H1 (cell line): ENCODE data around the gene PEX5L. TPM values are rescaled to one million over a fixed set of nuclear protein-coding genes. Genes with fewer than 3 reads are reported as not detected.

Source experiments
- CTCF ChIA-PET: fragments of 300-600 bp; sonication (Branson Sonifier 250); formaldehyde crosslinking; loops from one replicate; lab custom pipeline; 2021; ENCODE audit not compliant: partially characterized antibody; lab: Charles Lee
- POLR2A ChIA-PET: fragments of 300-600 bp; sonication (Branson Sonifier 250); formaldehyde crosslinking; loops from one replicate; lab custom pipeline; 2021; ENCODE audit warnings: inconsistent platforms; ENCODE audit not compliant: partially characterized antibody; lab: Charles Lee
- DNase-seq, 2 experiments: peaks; one replicate each; pipeline versions ENCODE4 v3.0.0 to v3.0.0-alpha.2; 2010 to 2022; ENCODE audit warnings: low spot score in 2 of 2, low read depth in 1 of 2, mixed read lengths in 1 of 2
- FAIRE-seq: peaks from 2 replicates; lab custom pipeline; 2011; peaks lifted over from hg19 to GRCh38; lab: Jason Lieb, UNC
- H2AFZ ChIP-seq: 2 replicates; pipeline ENCODE4 v1.8.1; 2012; ENCODE audit warnings: low read length, inconsistent platforms
- H2AK5ac ChIP-seq: 2 replicates; pipeline ENCODE4 v1.6.1; 2013; ENCODE audit warnings: low read depth, low read length
- H2BK120ac ChIP-seq: replicated peaks from 2 replicates; pipeline ENCODE3; 2013; ENCODE audit warnings: low read depth, low read length, inconsistent platforms
- H2BK12ac ChIP-seq: 2 replicates; pipeline ENCODE4 v1.6.1; 2013; ENCODE audit warnings: low read depth, low read length
- H2BK15ac ChIP-seq: 2 replicates; pipeline ENCODE4 v1.6.1; 2013; ENCODE audit warnings: low read length
- H2BK20ac ChIP-seq: 2 replicates; pipeline ENCODE4 v1.6.1; 2013; ENCODE audit warnings: low read length
- H2BK5ac ChIP-seq: 2 replicates; pipeline ENCODE4 v1.6.1; 2013; ENCODE audit warnings: low read depth, low read length
- H3K14ac ChIP-seq: 2 replicates; pipeline ENCODE4 v1.6.1; 2013; ENCODE audit warnings: inconsistent platforms; ENCODE audit not compliant: insufficient read length
- H3K18ac ChIP-seq: 2 replicates; pipeline ENCODE4 v1.6.1; 2013; ENCODE audit warnings: low read length; ENCODE audit errors: extremely low read depth
- H3K23ac ChIP-seq: 2 replicates; pipeline ENCODE4 v1.6.1; 2013; ENCODE audit warnings: inconsistent platforms; ENCODE audit not compliant: insufficient read length
- H3K23me2 ChIP-seq: 2 replicates; pipeline ENCODE4 v1.6.1; 2013; ENCODE audit warnings: low read depth, low read length
- H3K27ac ChIP-seq: 2 replicates; pipeline ENCODE4 v1.6.1; 2011; ENCODE audit warnings: low read depth, low read length, inconsistent platforms
- H3K27me3 ChIP-seq, 4 experiments: replicated peaks in 1 of 4; 1 replicate in 1 of 4; 2 replicates in 3 of 4; pipeline versions ENCODE4 v1.6.1 to v1.8.1; 2011 to 2013; ENCODE audit warnings: low read length in 3 of 4, mild to moderate bottlenecking in 3 of 4, inconsistent platforms in 2 of 4, mixed read lengths in 2 of 4, moderate library complexity in 1 of 4; ENCODE audit not compliant: control insufficient read depth in 3 of 4, insufficient read depth in 3 of 4; ENCODE audit errors: extremely low read depth in 1 of 4
- H3K36me3 ChIP-seq, 4 experiments: 2 replicates each; pipeline versions ENCODE4 v1.6.1 to v1.8.1; 2011 to 2013; ENCODE audit warnings: mild to moderate bottlenecking in 4 of 4, low read length in 3 of 4, moderate library complexity in 2 of 4, control low read depth in 1 of 4, inconsistent platforms in 1 of 4; ENCODE audit not compliant: insufficient read depth in 4 of 4, control insufficient read depth in 2 of 4
- H3K4ac ChIP-seq: replicated peaks from 2 replicates; pipeline ENCODE3; 2013; ENCODE audit warnings: low read length, low read depth, mixed read lengths, inconsistent platforms; ENCODE audit not compliant: insufficient read length
- H3K4me1 ChIP-seq, 4 experiments: replicated peaks in 1 of 4; 1 replicate in 1 of 4; 2 replicates in 3 of 4; pipeline versions ENCODE4 v1.6.1 to v1.8.1; 2011 to 2013; ENCODE audit warnings: low read length in 3 of 4, inconsistent platforms in 2 of 4, mixed read lengths in 1 of 4; ENCODE audit not compliant: insufficient read depth in 4 of 4, control insufficient read depth in 3 of 4
- H3K4me2 ChIP-seq, 2 experiments: 2 replicates each; pipeline versions ENCODE4 v1.6.1 to v1.8.1; 2011 to 2013; ENCODE audit warnings: low read depth in 2 of 2, low read length in 2 of 2, control low read depth in 1 of 2, inconsistent platforms in 1 of 2, mild to moderate bottlenecking in 1 of 2; ENCODE audit not compliant: insufficient read depth in 1 of 2
- H3K4me3 ChIP-seq, 4 experiments: fragments of 200-600, 300-600 bp in 1 of 4; sonication (generic), shearing (Covaris generic), sonication (Bioruptor Twin) in 1 of 4; 2 replicates each; pipeline versions ENCODE4 v1.5.1 to v1.8.1; 2011 to 2016; ENCODE audit warnings: low read length in 4 of 4, low read depth in 3 of 4, control low read depth in 2 of 4, inconsistent platforms in 2 of 4, mild to moderate bottlenecking in 2 of 4, mixed read lengths in 1 of 4, moderate library complexity in 1 of 4; ENCODE audit not compliant: insufficient read depth in 2 of 4; ENCODE audit errors: extremely low read depth in 1 of 4
- H3K56ac ChIP-seq: replicated peaks from 2 replicates; pipeline ENCODE3; 2013; ENCODE audit warnings: low read depth, mild to moderate bottlenecking, mixed read lengths, low read length, inconsistent platforms; ENCODE audit not compliant: insufficient read length
- H3K79me1 ChIP-seq: 2 replicates; pipeline ENCODE4 v1.6.1; 2013; ENCODE audit warnings: low read depth, low read length, control low read depth
- H3K79me2 ChIP-seq, 2 experiments: 2 replicates each; pipeline versions ENCODE4 v1.6.1 to v1.8.1; 2012 to 2013; ENCODE audit warnings: low read length in 2 of 2, mild to moderate bottlenecking in 2 of 2, inconsistent platforms in 1 of 2; ENCODE audit not compliant: insufficient read depth in 2 of 2, control insufficient read depth in 1 of 2
- H3K9ac ChIP-seq, 4 experiments: replicated peaks in 1 of 4; 1 replicate in 1 of 4; 2 replicates in 3 of 4; pipeline versions ENCODE4 v1.6.1 to v1.8.1; 2011 to 2013; ENCODE audit warnings: low read depth in 3 of 4, low read length in 3 of 4, control low read depth in 2 of 4, mild to moderate bottlenecking in 2 of 4, moderate library complexity in 2 of 4, inconsistent platforms in 1 of 4; ENCODE audit errors: extremely low read depth in 1 of 4
- H3K9me3 ChIP-seq, 2 experiments: 2 replicates each; pipeline versions ENCODE4 v1.6.1 to v1.8.1; 2012 to 2013; ENCODE audit warnings: mild to moderate bottlenecking in 2 of 2, moderate library complexity in 2 of 2, control low read depth in 1 of 2, inconsistent platforms in 1 of 2, low read depth in 1 of 2, low read length in 1 of 2, mixed read lengths in 1 of 2; ENCODE audit not compliant: insufficient read depth in 2 of 2
- H4K20me1 ChIP-seq, 2 experiments: replicated peaks in 1 of 2; 2 replicates each; pipeline versions ENCODE3 to v1.8.1; 2011 to 2013; ENCODE audit warnings: inconsistent platforms in 2 of 2, low read length in 2 of 2, mild to moderate bottlenecking in 1 of 2; ENCODE audit not compliant: insufficient read depth in 2 of 2, control insufficient read depth in 1 of 2
- H4K5ac ChIP-seq: 2 replicates; pipeline ENCODE4 v1.6.1; 2013; ENCODE audit warnings: low read length, low read depth, mixed read lengths, inconsistent platforms; ENCODE audit not compliant: insufficient read length
- H4K8ac ChIP-seq: 2 replicates; pipeline ENCODE4 v1.8.0; 2013; ENCODE audit warnings: mild to moderate bottlenecking, moderate library complexity, low read length, inconsistent platforms; ENCODE audit not compliant: insufficient read depth; ENCODE audit errors: extremely low read depth
- H4K91ac ChIP-seq: replicated peaks from 2 replicates; pipeline ENCODE3; 2013; ENCODE audit warnings: low read length, mixed read lengths, inconsistent platforms; ENCODE audit not compliant: insufficient read length
- BCL11A ChIP-seq, 2 experiments: IDR thresholded peaks; one replicate each; pipeline ENCODE4 v1.6.1; 2011; ENCODE audit warnings: low read depth in 2 of 2, low read length in 2 of 2, mild to moderate bottlenecking in 2 of 2
- CEBPB ChIP-seq: IDR thresholded peaks from 2 replicates; pipeline ENCODE4 v1.6.1; 2012; ENCODE audit warnings: low read depth, low read length
- CTBP2 ChIP-seq: IDR thresholded peaks from 2 replicates; pipeline ENCODE4 v1.7.0; 2011; ENCODE audit warnings: borderline replicate concordance, mild to moderate bottlenecking, moderate library complexity, mixed read lengths, low read length; ENCODE audit not compliant: insufficient read depth, insufficient read length
- GTF2F1 ChIP-seq: IDR thresholded peaks from 2 replicates; pipeline ENCODE4 v1.6.1; 2012; ENCODE audit warnings: low read depth, low read length, improper control_type of control experiment, borderline replicate concordance
- POLR2A ChIP-seq, 2 experiments: IDR thresholded peaks; 1 replicate in 1 of 2; 2 replicates in 1 of 2; pipeline ENCODE4 v1.6.1; 2011; ENCODE audit warnings: low read depth in 2 of 2, low read length in 2 of 2, mild to moderate bottlenecking in 2 of 2; ENCODE audit errors: control extremely low read depth in 1 of 2
- POLR2AphosphoS5 ChIP-seq: IDR thresholded peaks from 2 replicates; pipeline ENCODE4 v1.6.1; 2011; ENCODE audit warnings: low read depth, low read length
- POU5F1 ChIP-seq: IDR thresholded peaks from 2 replicates; pipeline ENCODE4 v1.6.1; 2011; ENCODE audit warnings: low read depth, mild to moderate bottlenecking, low read length, moderate library complexity
- SAP30 ChIP-seq: fragments of 300-600 bp; sonication (generic); IDR thresholded peaks from 2 replicates; pipeline ENCODE4 v1.7.1; 2012; ENCODE audit warnings: low read length, moderate library complexity, mild to moderate bottlenecking, inconsistent platforms; ENCODE audit not compliant: insufficient read depth, insufficient replicate concordance
- SP2 ChIP-seq: IDR thresholded peaks from 2 replicates; pipeline ENCODE4 v1.6.1; 2012; ENCODE audit warnings: mild to moderate bottlenecking, low read length, inconsistent platforms
- TAF1 ChIP-seq: IDR thresholded peaks from 2 replicates; pipeline ENCODE4 v1.6.1; 2011; ENCODE audit warnings: mild to moderate bottlenecking, low read depth, low read length
- WGBS, 2 experiments: shearing (Covaris generic) in 1 of 2; methylation state at CpG; one replicate each; pipeline versions ENCODE4 v1.1.6 to v1.1.7; 2013 to 2015; ENCODE audit warnings: low lambda C conversion rate in 2 of 2, mixed read lengths in 2 of 2, inconsistent platforms in 1 of 2, low coverage in 1 of 2, missing lambda C conversion rate in 1 of 2; ENCODE audit not compliant: insufficient replicate concordance in 2 of 2, insufficient coverage in 1 of 2, insufficient read length in 1 of 2; ENCODE audit errors: extremely low coverage in 1 of 2, missing lambda C conversion rate in 1 of 2; 5-methylcytosine and 5-hydroxymethylcytosine counted together
- polyA plus RNA-seq, 7 experiments: library from polyadenylated mRNA; depleted of rRNA in 3 of 7; stranded (reverse) in 5 of 7; unstranded in 2 of 7; fragments of >200 nt in 5 of 7; fragments of 200-250 nt in 2 of 7; gene quantifications; 1 replicate in 5 of 7; 2 replicates in 1 of 7; 4 replicates in 1 of 7; pipeline versions ENCODE4 v1.2.1 to v1.2.3, GENCODE V29; 2011 to 2013; ENCODE audit warnings: missing spikeins in 2 of 7, mixed read lengths in 2 of 7
- total RNA-seq: library from RNA; stranded (reverse); fragmentation: NEBNext Ultra II Directional; extraction: Animal tissue kit (Norgen Biotek cat#: 25700); gene quantifications from 2 replicates; pipeline ENCODE4 v1.2.1, GENCODE V29; 2021
- TF ChIP-seq, protein P1 (sequence below), 3 experiments: IDR thresholded peaks; 1 replicate in 2 of 3; 2 replicates in 1 of 3; pipeline versions ENCODE4 v1.5.1 to v1.6.1; 2011; ENCODE audit warnings: low read length in 3 of 3, mild to moderate bottlenecking in 3 of 3, inconsistent platforms in 2 of 3, low read depth in 1 of 3, moderate library complexity in 1 of 3; ENCODE audit not compliant: insufficient read depth in 1 of 3; ENCODE audit errors: control extremely low read depth in 1 of 3
- TF ChIP-seq, protein P2 (sequence below): IDR thresholded peaks from 2 replicates; pipeline ENCODE4 v1.6.1; 2011; ENCODE audit warnings: low read depth, mild to moderate bottlenecking, low read length; ENCODE audit not compliant: insufficient read depth

The PEX5L gene
- total and polyA plus RNA-seq, 2 of the 8 experiments (the other 6 are each of a cell fraction or from before 2014, with no cell fraction given), result 0.80 to 4.2 TPM

DNA sequence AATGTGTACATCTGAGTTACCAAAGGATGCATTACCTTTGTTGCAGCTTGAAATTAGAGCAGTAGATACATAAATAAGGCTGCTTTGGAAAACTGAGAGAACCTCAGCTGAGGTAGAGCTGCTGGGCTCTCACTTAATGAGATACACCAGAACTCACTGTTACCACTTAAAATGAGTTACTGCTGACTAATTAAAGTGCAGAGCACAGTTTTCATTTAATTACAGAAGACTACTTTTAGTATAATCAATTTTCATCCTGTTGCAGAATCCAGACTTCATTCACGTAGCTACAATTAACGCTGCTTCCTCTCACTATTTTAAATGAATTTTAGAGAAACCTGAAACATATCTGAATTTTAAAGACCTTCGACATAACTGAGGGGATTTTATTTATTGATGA, 214.4 kb downstream of the PEX5L start:
- no peak overlapping the region for H3K23ac ChIP-seq
- H4K20me1 ChIP-seq, result no peaks in the 10 kb centered on the region
- H3K23me2 ChIP-seq, result no peaks in the 10 kb centered on the region
- no peak for DNase-seq
- H2BK20ac ChIP-seq, result no peak overlapping the region
- H3K56ac ChIP-seq, result no peak overlapping the region
- H3K9ac ChIP-seq, result no peak overlapping the region
- H2AK5ac ChIP-seq, result no peak overlapping the region
- H3K4ac ChIP-seq, result no peak overlapping the region
- H2BK15ac ChIP-seq, result no peak overlapping the region
- peaks cover 0 to 9% (median 5%) of the 10 kb centered on the region in 4 experiments; a peak in 4 of 7 replicates for H3K4me1 ChIP-seq
- no peak overlapping the region for H2BK5ac ChIP-seq
- H3K79me2 ChIP-seq, result no peaks in the 10 kb centered on the region
- no peaks in the 10 kb centered on the region for H3K36me3 ChIP-seq
- POLR2A ChIA-PET, result no interaction called here
- no peak overlapping the region for H2BK12ac ChIP-seq
- no peaks in the 10 kb centered on the region for H3K9me3 ChIP-seq
- no peak overlapping the region for H3K27ac ChIP-seq
- H3K27me3 ChIP-seq, result no peaks in the 10 kb centered on the region
- WGBS, 2 experiments, result 84% methylated on average over 3 of the region's 3 CpGs; no CpG with 5 or more reads in 1 of the 2 experiments
- H3K18ac ChIP-seq, result no peak overlapping the region
- no peak overlapping the region for H3K4me2 ChIP-seq
- no peak overlapping the region for H2BK120ac ChIP-seq
- H4K8ac ChIP-seq, result no peak overlapping the region
- H2AFZ ChIP-seq, result no peak overlapping the region
- FAIRE-seq, result no peak
- H3K4me3 ChIP-seq, result no peak overlapping the region
- no peak overlapping the region for H4K5ac ChIP-seq
- no peak overlapping the region for H3K14ac ChIP-seq
- CTCF ChIA-PET, result interaction anchor here (1.4 to 4.1 kb wide), 4 partner anchors 11 to 29 kb away, joined by 4 to 29 read pairs (median 10); no protein-coding TSS in a partner anchor
- H4K91ac ChIP-seq, result no peak overlapping the region
- H3K79me1 ChIP-seq, result no peaks in the 10 kb centered on the region
- TF ChIP-seq TAF1 (no peak), BCL11A (IDR thresholded peaks at IDR 0.05; ENCODE audit: low read depth in 2 of 2, low read length in 2 of 2) (no peak), SP2 (no peak), POLR2A (IDR thresholded peaks at IDR 0.05; ENCODE audit: control extremely low read depth in 1 of 2, low read depth in 2 of 2, low read length in 2 of 2) (no peak), CEBPB (no peak), SAP30 (no peak), GTF2F1 (no peak), CTBP2 (no peak), POLR2AphosphoS5 (no peak), POU5F1 (no peak)
- TF ChIP-seq, protein P1, sequence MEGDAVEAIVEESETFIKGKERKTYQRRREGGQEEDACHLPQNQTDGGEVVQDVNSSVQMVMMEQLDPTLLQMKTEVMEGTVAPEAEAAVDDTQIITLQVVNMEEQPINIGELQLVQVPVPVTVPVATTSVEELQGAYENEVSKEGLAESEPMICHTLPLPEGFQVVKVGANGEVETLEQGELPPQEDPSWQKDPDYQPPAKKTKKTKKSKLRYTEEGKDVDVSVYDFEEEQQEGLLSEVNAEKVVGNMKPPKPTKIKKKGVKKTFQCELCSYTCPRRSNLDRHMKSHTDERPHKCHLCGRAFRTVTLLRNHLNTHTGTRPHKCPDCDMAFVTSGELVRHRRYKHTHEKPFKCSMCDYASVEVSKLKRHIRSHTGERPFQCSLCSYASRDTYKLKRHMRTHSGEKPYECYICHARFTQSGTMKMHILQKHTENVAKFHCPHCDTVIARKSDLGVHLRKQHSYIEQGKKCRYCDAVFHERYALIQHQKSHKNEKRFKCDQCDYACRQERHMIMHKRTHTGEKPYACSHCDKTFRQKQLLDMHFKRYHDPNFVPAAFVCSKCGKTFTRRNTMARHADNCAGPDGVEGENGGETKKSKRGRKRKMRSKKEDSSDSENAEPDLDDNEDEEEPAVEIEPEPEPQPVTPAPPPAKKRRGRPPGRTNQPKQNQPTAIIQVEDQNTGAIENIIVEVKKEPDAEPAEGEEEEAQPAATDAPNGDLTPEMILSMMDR (IDR thresholded peaks at IDR 0.05; ENCODE audit: control extremely low read depth in 1 of 3, insufficient read depth in 1 of 3, low read depth in 1 of 3, low read length in 3 of 3), result no peak
- TF ChIP-seq, protein P2, sequence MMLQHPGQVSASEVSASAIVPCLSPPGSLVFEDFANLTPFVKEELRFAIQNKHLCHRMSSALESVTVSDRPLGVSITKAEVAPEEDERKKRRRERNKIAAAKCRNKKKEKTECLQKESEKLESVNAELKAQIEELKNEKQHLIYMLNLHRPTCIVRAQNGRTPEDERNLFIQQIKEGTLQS, result no peak
